K562 (cell line): ENCODE results near the gene LIPE. TPM values are rescaled to one million over a fixed set of nuclear protein-coding genes. Genes with fewer than 3 reads are reported as not detected.

Experiments
- ATAC-seq: fragments of 200-7000 bp; cut with Tn5 transposase; 3 replicates; pipeline ENCODE4 v1.9.1; 2020; ENCODE audit warnings: moderate library complexity
- BruUV-seq: library from RNA; stranded (reverse); fragments of 400-500 nt; replicated peaks from 2 replicates; lab custom pipeline; 2021; lab: Mats Ljungman, UMichigan
- CTCF ChIA-PET: fragments of 300-600 bp; formaldehyde crosslinking; extraction: SDS; loops from one replicate; lab custom pipeline; 2021; ENCODE audit warnings: low intra/inter-chr PET ratio; lab: Yijun Ruan, JAX
- POLR2A ChIA-PET: fragments of 300-600, 350-650 bp; sonication (Branson Sonifier 250); formaldehyde crosslinking; extraction: SDS; loops from one replicate; lab custom pipeline; 2021; ENCODE audit warnings: antibody characterized with exemption, inconsistent platforms; lab: Yijun Ruan, JAX
- DNase-seq, 4 experiments: peaks; one replicate each; pipeline versions ENCODE4 v3.0.0 to v3.0.0-alpha.2; 2011 to 2018; ENCODE audit warnings: low spot score in 3 of 4, mixed read lengths in 3 of 4; ENCODE audit errors: extremely low read depth in 1 of 4
- FAIRE-seq: peaks from 2 replicates; lab custom pipeline; 2011; peaks lifted over from hg19 to GRCh38; lab: Jason Lieb, UNC
- H2AFZ ChIP-seq: 2 replicates; pipeline ENCODE4 v1.6.0; 2011; ENCODE audit warnings: low read depth, low read length, control low read depth, inconsistent platforms
- H3K27ac ChIP-seq: fragments of 200-600 bp; 3 replicates; pipeline ENCODE4 v1.8.0; 2011; ENCODE audit warnings: low read depth, mild to moderate bottlenecking, control low read depth, inconsistent platforms, low read length, moderate library complexity, mixed read lengths; ENCODE audit errors: extremely low read depth
- H3K27me3 ChIP-seq, 2 experiments: fragments of 300-600 bp in 1 of 2; 2 replicates in 1 of 2; 3 replicates in 1 of 2; pipeline versions ENCODE4 v1.6.0 to v1.8.0; 2011; ENCODE audit warnings: inconsistent platforms in 2 of 2, low read length in 2 of 2, mild to moderate bottlenecking in 1 of 2, mixed read lengths in 1 of 2, moderate library complexity in 1 of 2; ENCODE audit not compliant: control insufficient read depth in 2 of 2, insufficient read depth in 2 of 2
- H3K36me3 ChIP-seq: fragments of 300-600 bp; 3 replicates; pipeline ENCODE4 v1.8.0; 2011; ENCODE audit warnings: mild to moderate bottlenecking, low read length, inconsistent platforms; ENCODE audit not compliant: control insufficient read depth, insufficient read depth
- H3K4me1 ChIP-seq, 2 experiments: fragments of 200-600 bp in 1 of 2; replicated peaks in 1 of 2; 2 replicates in 1 of 2; 3 replicates in 1 of 2; pipeline versions ENCODE4 v1.5.1 to v1.8.0; 2011; ENCODE audit warnings: inconsistent platforms in 2 of 2, low read length in 2 of 2, mild to moderate bottlenecking in 1 of 2, mixed read lengths in 1 of 2, moderate library complexity in 1 of 2; ENCODE audit not compliant: control insufficient read depth in 2 of 2, insufficient read depth in 2 of 2
- H3K4me2 ChIP-seq: 2 replicates; pipeline ENCODE4 v1.6.1; 2011; ENCODE audit warnings: low read length, control low read depth, inconsistent platforms, mixed read lengths; ENCODE audit not compliant: insufficient read depth
- H3K4me3 ChIP-seq: fragments of 200-600 bp; sonication (generic), shearing (Covaris generic); 2 replicates; pipeline ENCODE4 v1.5.1; 2016; ENCODE audit warnings: control low read depth, inconsistent platforms
- H3K79me2 ChIP-seq: fragments of 200-600 bp; 3 replicates; pipeline ENCODE4 v1.8.0; 2011; ENCODE audit warnings: low read length, inconsistent platforms; ENCODE audit not compliant: control insufficient read depth, insufficient read depth
- H3K9ac ChIP-seq, 2 experiments: 2 replicates each; pipeline versions ENCODE4 v1.6.0 to v1.6.1; 2011; ENCODE audit warnings: low read depth in 2 of 2, low read length in 2 of 2, control low read depth in 1 of 2, inconsistent platforms in 1 of 2, mild to moderate bottlenecking in 1 of 2, mixed read lengths in 1 of 2; ENCODE audit not compliant: insufficient read depth in 1 of 2
- H3K9me1 ChIP-seq: one replicate; pipeline ENCODE4 v1.6.0; 2011; ENCODE audit warnings: inconsistent platforms, mild to moderate bottlenecking, low read length, moderate library complexity; ENCODE audit not compliant: control insufficient read depth, insufficient read depth
- H3K9me3 ChIP-seq: replicated peaks from 2 replicates; pipeline ENCODE4 v1.5.1; 2011; ENCODE audit warnings: low read depth, low read length, inconsistent platforms; ENCODE audit not compliant: control insufficient read depth, insufficient read depth
- H4K20me1 ChIP-seq: replicated peaks from 2 replicates; pipeline ENCODE4 v1.6.1; 2011; ENCODE audit warnings: low read length, inconsistent platforms, mixed read lengths; ENCODE audit not compliant: control insufficient read depth, insufficient read depth
- ETV6 ChIP-seq, 3 experiments: fragments of 150-350 bp in 1 of 3; sonication (generic) in 1 of 3; formaldehyde crosslinking in 1 of 3; IDR thresholded peaks; 2 replicates each; pipeline versions ENCODE4 v1.6.1 to v1.8.0; 2014 to 2022; ENCODE audit warnings: borderline replicate concordance in 2 of 3, low read depth in 2 of 3, antibody characterized with exemption in 1 of 3, low read length in 1 of 3, mild to moderate bottlenecking in 1 of 3, missing genetic modification reagents in 1 of 3
- RBM14 ChIP-seq: fragments of 200-400 bp; formaldehyde crosslinking; IDR thresholded peaks from 2 replicates; pipeline ENCODE4 v1.6.1; 2018; ENCODE audit warnings: low read depth, mild to moderate bottlenecking, low read length, moderate library complexity, borderline replicate concordance; ENCODE audit not compliant: insufficient read depth
- THAP12 ChIP-seq: fragments of 250-450 bp; sonication (Bioruptor Pico); IDR thresholded peaks from 2 replicates; pipeline ENCODE4 v1.9.0; 2021; ENCODE audit warnings: mild to moderate bottlenecking, inconsistent platforms
- ZFP36 ChIP-seq: fragments of 150-350 bp; IDR thresholded peaks from 2 replicates; pipeline ENCODE4 v1.6.1; 2018; ENCODE audit warnings: low read length, low read depth; ENCODE audit not compliant: partially characterized antibody
- ZNF764 ChIP-seq: fragments of 250-450 bp; sonication (Bioruptor Pico); IDR thresholded peaks from 2 replicates; pipeline ENCODE4 v1.4.0; 2020; ENCODE audit warnings: low read depth, mild to moderate bottlenecking, moderate library complexity
- WGBS: fragments of 100-300 bp; shearing (Covaris generic); methylation state at CpG from one replicate; pipeline ENCODE4 v1.1.6; 2016; ENCODE audit warnings: low coverage, mixed read lengths; ENCODE audit not compliant: insufficient coverage; ENCODE audit errors: missing lambda C conversion rate; 5-methylcytosine and 5-hydroxymethylcytosine counted together
- in situ Hi-C: fragments of 300-500 bp; cut with MboI; formaldehyde crosslinking; loops from 4 replicates; pipeline ENCODE4 v1.15.0; 2018; ENCODE audit warnings: inconsistent platforms, mixed read lengths
- intact Hi-C: fragments of 100-400 bp; cut with micrococcal nuclease; formaldehyde crosslinking; loops from 2 replicates; pipeline ENCODE4 v1.14.2; 2022
- polyA plus RNA-seq, 8 experiments: library from polyadenylated mRNA; depleted of rRNA in 4 of 8; stranded (reverse) in 5 of 8; unstranded in 3 of 8; fragments of >200 nt; fragmentation: Nextera tagmentation in 2 of 8; fragmentation: Illumina TruSeq in 1 of 8; extraction: Ambion mirVana in 2 of 8; extraction: Trizol in 1 of 8; gene quantifications; 2 replicates each; pipeline versions ENCODE4 v1.2.1 to v1.2.3, GENCODE V29; 2011 to 2014; ENCODE audit warnings: inconsistent platforms in 1 of 8, missing spikeins in 1 of 8
- total RNA-seq, 7 experiments: library from RNA; depleted of rRNA in 6 of 7; stranded (reverse); fragments of >200 nt in 6 of 7; fragmentation: Illumina TruSeq in 2 of 7; extraction: Trizol in 2 of 7; gene quantifications; 2 replicates each; pipeline versions ENCODE4 v1.2.1 to v1.2.3, GENCODE V29; 2011 to 2021; ENCODE audit warnings: low replicate concordance in 1 of 7

LIPE gene
- total and polyA plus RNA-seq, 9 of the 15 experiments (the other 6 are each of a cell fraction or from before 2014, with no cell fraction given), result 0.22 TPM; not detected in 8

GRCh38 chr19:42375415-42376176, 51.6 kb downstream of the LIPE start (continued):
- TF ChIP-seq THAP12 (CRISPR knock-in tag), result no peak
- no peak for TF ChIP-seq RBM14
- no peak for TF ChIP-seq ZNF764 (CRISPR knock-in tag)

- peaks cover 0 to 20% of the 10 kb centered on the region in 2 experiments; a peak in 1 of 5 replicates for H3K27me3 ChIP-seq
- intact Hi-C loops, result no loop called here
- H3K79me2 ChIP-seq, result no peaks in the 10 kb centered on the region
- WGBS, result 90% methylated on average over 11 of the region's 11 CpGs
- H4K20me1 ChIP-seq, result no peaks in the 10 kb centered on the region
- no peak overlapping the region for H2AFZ ChIP-seq
- H3K27ac ChIP-seq, result no peak overlapping the region
- H3K4me1 ChIP-seq, result peaks cover 0 to 38% of the 10 kb centered on the region in 2 experiments; a peak in 3 of 5 replicates
- DNase-seq, result no peak
- CTCF ChIA-PET, result no interaction called here
- no peak overlapping the region for H3K4me2 ChIP-seq
- peak overlapping the region in 1 of 2 experiments; percentile 56; a peak in 1 of 4 replicates for H3K9ac ChIP-seq
- no peaks in the 10 kb centered on the region for H3K9me1 ChIP-seq
- POLR2A ChIA-PET, result no interaction called here
- no peak for FAIRE-seq
- no peak overlapping the region for H3K4me3 ChIP-seq
- no peaks in the 10 kb centered on the region for H3K9me3 ChIP-seq
- TF ChIP-seq ETV6 (IDR thresholded peaks at IDR 0.05; ENCODE audit: borderline replicate concordance in 1 of 2, low read depth in 2 of 2, low read length in 1 of 2) (no peak), ETV6 (CRISPR knock-in tag; IDR thresholded peaks at IDR 0.05; ENCODE audit: borderline replicate concordance) (no peak), ZFP36 (peak; percentile 29)
- TF ChIP-seq, all 486 proteins: peak for 1
- no TSS peak for BruUV-seq
- no peak for ATAC-seq
- in situ Hi-C loops, result no loop called here
- H3K36me3 ChIP-seq, result no peaks in the 10 kb centered on the region; the same call in 2 of the 3 replicates
Measured at GRCh38 chr19:42374826-42375376, 52.3 kb downstream of the LIPE start.
